ENCODE data around the gene TYK2. TPM values are rescaled to one million over a fixed set of nuclear protein-coding genes. Genes with fewer than 3 reads are reported as not detected.

Gene TYK2
- total and polyA plus RNA-seq, 2 of the 13 experiments (the other 11 are each of a cell fraction or from before 2014, with no cell fraction given): 38.8 to 60.1 TPM

DNA sequence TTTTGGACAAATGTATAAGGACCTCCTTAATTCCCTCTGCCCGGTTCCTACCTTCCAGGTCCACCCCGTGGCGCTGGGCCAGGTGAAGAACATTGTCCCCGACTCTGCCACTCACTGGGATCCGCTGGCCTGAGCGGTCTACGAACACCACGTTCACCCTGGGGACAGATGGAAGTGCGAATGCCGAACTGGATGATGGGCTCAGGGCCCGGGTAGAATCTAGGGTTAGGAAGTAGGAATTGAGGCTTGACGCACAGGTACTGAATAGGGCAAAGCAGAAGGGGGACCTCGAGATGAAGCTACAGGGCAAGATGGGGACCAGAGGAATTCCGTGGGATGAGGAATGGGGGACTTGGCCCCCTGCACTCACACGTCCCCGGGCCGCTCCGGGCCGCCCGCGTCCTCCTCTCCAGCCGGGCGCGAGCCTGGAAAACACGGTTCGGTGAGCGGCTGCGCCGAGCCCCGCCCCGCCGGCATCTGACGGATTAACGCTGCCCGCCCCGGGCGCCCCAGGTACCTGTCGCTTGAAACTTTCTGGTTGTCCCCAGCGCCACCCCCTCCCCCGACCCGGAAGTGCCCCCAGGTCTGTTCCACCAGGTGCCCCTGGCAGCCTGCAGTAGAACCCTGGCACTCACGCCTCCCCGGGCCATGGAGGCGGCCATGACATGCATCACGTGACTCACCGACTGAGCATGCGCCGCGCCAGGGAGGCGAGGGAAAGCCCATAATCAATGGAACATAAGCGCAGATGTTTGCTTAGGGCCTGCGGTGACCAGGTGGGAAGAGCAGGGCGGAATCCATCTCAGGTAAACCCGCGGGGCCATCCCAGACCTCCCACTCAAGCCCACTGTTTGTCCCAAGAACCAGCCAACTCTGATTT is 64.8 kb downstream of the TYK2 start, which contains the start of gene FDX2 (continued):
- TF ChIP-seq ZFP36L1 (CRISPR knock-in tag; IDR thresholded peaks at IDR 0.05) (0 out of 2 replicates have a peak, but pooled peaks have one; percentile 34), ZNF180 (CRISPR knock-in tag; IDR thresholded peaks at IDR 0.05; ENCODE audit: borderline replicate concordance, low read depth) (no peak), KLF12 (CRISPR knock-in tag; IDR thresholded peaks at IDR 0.05; ENCODE audit: borderline replicate concordance) (peak; percentile 58; the same call in 1 of the 2 replicates), ZNF558 (CRISPR knock-in tag; IDR thresholded peaks at IDR 0.05; ENCODE audit: borderline replicate concordance) (no peak), ZNF775 (CRISPR knock-in tag; IDR thresholded peaks at IDR 0.05; ENCODE audit: borderline replicate concordance) (no peak), ZFP62 (CRISPR knock-in tag; IDR thresholded peaks at IDR 0.05) (no peak), NCOR1 (IDR thresholded peaks at IDR 0.05; ENCODE audit: borderline replicate concordance, low read length) (no peak), HNRNPH1 (optimal IDR thresholded peaks at IDR 0.05; ENCODE audit: low read depth, low read length) (no peak), ZNF143 (CRISPR knock-in tag; IDR thresholded peaks at IDR 0.05) (no peak), RBFOX2 (IDR thresholded peaks at IDR 0.05; ENCODE audit: low read depth, low read length) (peak; percentile 85), YEATS4 (CRISPR knock-in tag; IDR thresholded peaks at IDR 0.05; ENCODE audit: borderline replicate concordance) (no peak), ZNF207 (IDR thresholded peaks at IDR 0.05; ENCODE audit: borderline replicate concordance) (0 out of 2 replicates have a peak, but pooled peaks have one; percentile 28), HDAC2 (CRISPR knock-in tag; IDR thresholded peaks at IDR 0.05) (peak; percentile 65; the same call in 1 of the 2 replicates), ZNF569 (CRISPR knock-in tag; IDR thresholded peaks at IDR 0.05; ENCODE audit: borderline replicate concordance) (no peak), ARID2 (CRISPR knock-in tag; IDR thresholded peaks at IDR 0.05; ENCODE audit: borderline replicate concordance) (no peak), SPEN (CRISPR knock-in tag; IDR thresholded peaks at IDR 0.05; ENCODE audit: low read depth) (no peak; the same call in 1 of the 2 replicates), ZNF460 (CRISPR knock-in tag; IDR thresholded peaks at IDR 0.05; ENCODE audit: borderline replicate concordance) (no peak), ZMAT3 (CRISPR knock-in tag; conservative IDR thresholded peaks at IDR 0.05) (0 out of 2 replicates have a peak, but pooled peaks have one; percentile 13), ZNF547 (CRISPR knock-in tag; IDR thresholded peaks at IDR 0.05) (peak; percentile 72; the same call in 1 of the 2 replicates), CBFB (CRISPR knock-in tag; IDR thresholded peaks at IDR 0.05) (peak; percentile 36; the same call in 1 of the 2 replicates), ELF3 (CRISPR knock-in tag; IDR thresholded peaks at IDR 0.05) (0 out of 2 replicates have a peak, but pooled peaks have one; percentile 59), ZNF337 (CRISPR knock-in tag; IDR thresholded peaks at IDR 0.05; ENCODE audit: borderline replicate concordance, low read depth) (peak; percentile 34; the same call in 1 of the 2 replicates)
- TF ChIP-seq, protein P1, sequence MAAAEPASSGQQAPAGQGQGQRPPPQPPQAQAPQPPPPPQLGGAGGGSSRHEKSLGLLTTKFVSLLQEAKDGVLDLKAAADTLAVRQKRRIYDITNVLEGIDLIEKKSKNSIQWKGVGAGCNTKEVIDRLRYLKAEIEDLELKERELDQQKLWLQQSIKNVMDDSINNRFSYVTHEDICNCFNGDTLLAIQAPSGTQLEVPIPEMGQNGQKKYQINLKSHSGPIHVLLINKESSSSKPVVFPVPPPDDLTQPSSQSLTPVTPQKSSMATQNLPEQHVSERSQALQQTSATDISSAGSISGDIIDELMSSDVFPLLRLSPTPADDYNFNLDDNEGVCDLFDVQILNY (CRISPR knock-in tag; conservative IDR thresholded peaks at IDR 0.05): no peak
- TF ChIP-seq, protein P2, sequence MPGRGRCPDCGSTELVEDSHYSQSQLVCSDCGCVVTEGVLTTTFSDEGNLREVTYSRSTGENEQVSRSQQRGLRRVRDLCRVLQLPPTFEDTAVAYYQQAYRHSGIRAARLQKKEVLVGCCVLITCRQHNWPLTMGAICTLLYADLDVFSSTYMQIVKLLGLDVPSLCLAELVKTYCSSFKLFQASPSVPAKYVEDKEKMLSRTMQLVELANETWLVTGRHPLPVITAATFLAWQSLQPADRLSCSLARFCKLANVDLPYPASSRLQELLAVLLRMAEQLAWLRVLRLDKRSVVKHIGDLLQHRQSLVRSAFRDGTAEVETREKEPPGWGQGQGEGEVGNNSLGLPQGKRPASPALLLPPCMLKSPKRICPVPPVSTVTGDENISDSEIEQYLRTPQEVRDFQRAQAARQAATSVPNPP (CRISPR knock-in tag; IDR thresholded peaks at IDR 0.05): no peak
- TF ChIP-seq, protein P3, sequence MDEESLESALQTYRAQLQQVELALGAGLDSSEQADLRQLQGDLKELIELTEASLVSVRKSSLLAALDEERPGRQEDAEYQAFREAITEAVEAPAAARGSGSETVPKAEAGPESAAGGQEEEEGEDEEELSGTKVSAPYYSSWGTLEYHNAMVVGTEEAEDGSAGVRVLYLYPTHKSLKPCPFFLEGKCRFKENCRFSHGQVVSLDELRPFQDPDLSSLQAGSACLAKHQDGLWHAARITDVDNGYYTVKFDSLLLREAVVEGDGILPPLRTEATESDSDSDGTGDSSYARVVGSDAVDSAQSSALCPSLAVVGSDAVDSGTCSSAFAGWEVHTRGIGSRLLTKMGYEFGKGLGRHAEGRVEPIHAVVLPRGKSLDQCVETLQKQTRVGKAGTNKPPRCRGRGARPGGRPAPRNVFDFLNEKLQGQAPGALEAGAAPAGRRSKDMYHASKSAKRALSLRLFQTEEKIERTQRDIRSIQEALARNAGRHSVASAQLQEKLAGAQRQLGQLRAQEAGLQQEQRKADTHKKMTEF (CRISPR knock-in tag; IDR thresholded peaks at IDR 0.05): peak; percentile 73
- TF ChIP-seq, protein P4, sequence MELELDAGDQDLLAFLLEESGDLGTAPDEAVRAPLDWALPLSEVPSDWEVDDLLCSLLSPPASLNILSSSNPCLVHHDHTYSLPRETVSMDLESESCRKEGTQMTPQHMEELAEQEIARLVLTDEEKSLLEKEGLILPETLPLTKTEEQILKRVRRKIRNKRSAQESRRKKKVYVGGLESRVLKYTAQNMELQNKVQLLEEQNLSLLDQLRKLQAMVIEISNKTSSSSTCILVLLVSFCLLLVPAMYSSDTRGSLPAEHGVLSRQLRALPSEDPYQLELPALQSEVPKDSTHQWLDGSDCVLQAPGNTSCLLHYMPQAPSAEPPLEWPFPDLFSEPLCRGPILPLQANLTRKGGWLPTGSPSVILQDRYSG (CRISPR knock-in tag; IDR thresholded peaks at IDR 0.05): no peak
